Measurements from ENCODE around the gene AIFM2.
A peak's percentile ranks its signal among the peaks of the same experiment; 100 is the strongest.
"Not testable (repeated sequence)": the region's sequence is repeated elsewhere in the genome, so short reads cannot be mapped to it uniquely, and the experiment has no call there.

AIFM2 gene

DNA sequence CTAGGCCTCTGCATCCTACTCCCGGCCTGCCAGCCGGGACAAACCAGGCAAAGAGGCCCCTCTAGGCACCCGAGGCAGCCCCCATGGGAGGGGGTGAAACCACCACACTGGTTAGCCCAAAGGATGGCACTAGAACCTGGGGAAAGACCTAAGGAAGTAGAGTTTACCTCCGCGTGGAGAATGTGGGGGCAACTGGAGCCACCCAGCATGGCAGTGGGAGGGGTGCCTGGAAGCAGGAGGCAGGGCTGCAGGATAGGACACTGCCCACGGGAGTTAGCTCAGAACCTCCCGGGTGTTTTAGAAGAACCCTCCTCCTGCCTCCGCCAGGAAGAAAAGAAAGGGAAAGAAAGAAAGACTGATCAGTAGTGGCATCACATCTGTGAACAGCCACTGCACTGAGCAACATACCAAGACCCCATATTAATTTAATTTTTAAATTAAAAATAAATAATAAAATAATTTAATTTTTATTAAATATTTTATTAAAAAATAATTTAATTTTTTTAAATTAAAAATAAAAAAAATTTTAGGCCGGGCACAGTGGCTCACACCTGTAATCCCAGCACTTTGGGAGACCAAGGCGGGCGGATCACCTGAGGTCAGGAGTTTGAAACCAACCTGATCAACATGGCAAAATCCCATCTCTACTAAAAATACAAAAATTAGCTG, 11.2 kb downstream of the AIFM2 start:
- ATAC-seq (no peak), DNase-seq (no peak)

DNA sequence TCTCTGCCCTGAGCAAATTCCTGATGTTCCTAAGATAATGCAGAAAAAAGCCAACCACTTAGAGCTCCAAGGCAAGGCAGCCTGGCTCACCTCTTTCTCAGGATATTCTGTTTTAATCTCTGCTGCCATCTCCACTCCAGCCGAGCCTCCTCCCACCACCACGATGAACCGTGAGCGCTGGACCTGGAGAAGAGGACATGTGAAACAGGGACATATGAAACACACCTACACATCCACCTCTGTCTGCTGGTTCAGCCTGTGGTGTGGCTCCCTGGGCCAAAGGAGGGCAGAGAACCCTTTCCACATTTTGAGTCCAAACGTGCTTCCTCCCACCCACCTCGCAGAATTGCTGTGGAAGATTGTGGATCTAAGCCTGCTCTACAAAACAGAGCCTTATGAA, 12.2 kb downstream of the AIFM2 start:
- ATAC-seq, result no peak
- DNase-seq, result no peak

DNA sequence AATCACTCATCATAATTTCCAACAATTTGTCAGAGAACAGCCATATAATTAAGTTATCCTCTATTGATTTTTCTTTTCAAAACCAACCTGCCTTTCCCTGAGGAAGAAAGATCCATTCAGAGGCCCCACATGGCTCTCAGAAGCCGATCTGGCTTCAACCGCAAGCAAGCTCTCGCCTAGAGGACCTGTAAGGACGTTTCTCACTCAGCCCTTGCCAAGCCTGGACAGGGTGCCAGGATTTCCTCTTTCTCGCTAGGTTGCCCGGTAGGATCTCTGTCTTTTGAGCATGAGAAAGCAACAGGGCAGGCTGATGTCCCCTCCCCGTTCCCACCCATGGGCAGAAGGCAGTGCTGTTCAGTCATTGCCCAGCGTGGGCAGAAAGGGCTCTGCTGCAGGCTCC, 13.0 kb downstream of the AIFM2 start:
- no peak for DNase-seq
- ATAC-seq, result no peak

DNA sequence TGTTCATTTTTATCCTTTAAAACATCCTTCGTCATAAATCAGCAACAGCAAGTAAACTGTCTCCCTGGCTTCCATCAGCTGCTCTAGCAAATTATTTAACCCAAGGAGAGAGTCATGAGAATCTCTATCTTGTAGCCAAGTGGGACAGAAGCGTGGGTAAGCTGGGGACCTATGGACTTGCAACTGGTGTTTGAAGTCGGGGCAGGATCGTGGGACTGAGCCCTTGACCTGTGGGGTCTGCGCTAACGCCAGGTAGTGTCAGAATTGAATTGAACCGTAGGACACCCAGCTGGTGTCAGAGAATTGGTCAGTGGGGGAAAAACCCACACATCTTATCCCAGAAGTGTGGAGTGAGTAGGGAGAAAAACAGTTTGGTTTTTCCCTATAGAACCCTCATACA, 13.4 kb downstream of the AIFM2 start:
- no peak for DNase-seq

DNA sequence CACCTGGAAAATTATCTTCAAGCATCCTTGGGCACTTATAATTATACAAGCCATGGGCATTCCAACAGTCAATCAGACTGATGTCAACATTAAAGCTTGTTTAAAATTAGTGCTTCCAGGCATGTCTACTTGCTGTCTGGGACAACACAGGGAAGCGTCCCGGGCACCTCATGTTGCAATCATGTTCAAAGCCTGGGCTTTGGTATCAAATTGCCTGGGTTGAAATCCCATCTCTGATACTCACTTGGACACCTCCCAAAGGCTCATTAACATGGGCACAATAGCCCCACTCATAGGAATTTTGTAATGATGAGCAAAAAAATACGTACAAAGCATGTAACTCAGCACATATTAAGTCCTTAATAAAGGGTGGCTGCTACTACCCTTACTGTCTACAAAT, 14.4 kb downstream of the AIFM2 start:
- ATAC-seq (no peak), DNase-seq (no peak)

More for the DNA sequence above, 13.4 kb downstream of the AIFM2 start:
- ATAC-seq, result no peak

DNA sequence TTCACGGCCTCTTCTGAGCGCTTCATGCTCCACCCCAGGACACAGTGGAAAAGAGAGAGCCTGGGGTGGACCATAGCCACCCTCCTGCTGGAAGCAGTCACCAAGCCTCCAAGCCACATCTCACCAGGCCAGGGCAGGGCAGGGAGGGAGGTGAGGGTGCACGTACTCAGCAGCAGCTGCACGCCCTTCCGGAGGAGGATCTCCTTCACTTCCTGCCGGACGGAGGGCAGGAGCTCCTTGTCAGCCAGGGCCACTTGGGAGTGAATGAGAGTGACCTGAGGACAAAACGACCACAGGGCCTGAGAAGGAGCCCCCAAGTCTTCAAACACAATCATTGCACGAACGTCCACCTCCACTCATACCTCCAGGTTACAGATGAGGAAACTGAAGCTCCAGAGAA, 15.0 kb downstream of the AIFM2 start:
- no peak for DNase-seq
- no peak for ATAC-seq

DNA sequence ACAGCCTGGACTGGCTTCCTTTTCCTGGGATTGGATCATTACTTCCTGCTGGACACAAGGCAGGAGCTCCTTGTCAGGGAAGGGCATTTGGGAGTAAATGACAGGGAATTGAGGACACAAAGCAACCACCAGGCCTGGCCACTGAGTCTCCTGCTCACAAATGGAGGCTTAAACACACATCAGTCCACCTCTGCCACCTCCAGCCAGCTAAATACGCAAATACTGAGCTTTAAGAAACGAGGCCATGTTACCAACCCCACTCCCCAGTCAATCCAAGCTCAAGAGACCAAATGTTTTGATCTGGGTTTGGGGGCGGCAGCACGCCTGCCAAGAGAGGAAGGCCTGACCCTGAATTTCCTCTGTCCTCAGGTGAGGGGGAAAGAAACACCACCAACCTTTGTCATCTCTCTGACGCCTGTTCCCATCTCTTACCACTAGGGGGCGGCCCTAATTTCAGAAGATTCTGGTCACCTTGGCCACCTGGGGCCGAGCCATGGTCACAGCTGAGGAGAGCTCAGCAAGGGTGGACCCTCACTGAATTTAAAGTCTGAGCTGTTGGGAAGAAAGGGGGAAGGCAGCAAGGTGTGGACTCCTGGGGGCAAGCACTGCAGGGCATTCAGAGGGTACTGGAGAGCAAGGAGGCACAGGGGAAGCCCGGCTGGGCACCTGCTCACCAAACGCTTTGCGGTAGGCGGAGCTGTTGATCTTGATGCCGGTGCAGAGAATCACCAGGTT, 16.5 kb downstream of the AIFM2 start:
- DNase-seq (peak; percentile 65), ATAC-seq (peak; percentile 44)

DNA sequence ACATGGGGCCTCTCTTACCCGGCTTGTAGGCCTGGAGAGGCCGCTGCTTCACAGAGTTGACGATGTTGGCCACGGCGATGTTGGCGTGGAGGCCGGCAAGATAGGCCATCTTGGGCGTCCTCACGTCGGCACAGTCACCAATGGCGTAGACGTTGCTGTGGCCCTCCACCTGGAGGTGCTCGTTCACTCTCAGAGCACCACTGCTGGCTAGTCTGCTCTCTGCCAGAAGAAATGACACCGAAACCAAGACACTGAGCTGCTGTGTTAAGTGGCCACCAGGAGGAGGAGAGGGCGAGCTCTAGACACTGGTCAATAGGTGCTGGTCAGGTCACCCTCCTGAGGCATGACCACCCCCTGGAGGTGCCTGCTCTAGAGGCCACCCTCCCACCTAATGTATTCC, 17.7 kb downstream of the AIFM2 start:
- DNase-seq (no peak), ATAC-seq (no peak)

DNA sequence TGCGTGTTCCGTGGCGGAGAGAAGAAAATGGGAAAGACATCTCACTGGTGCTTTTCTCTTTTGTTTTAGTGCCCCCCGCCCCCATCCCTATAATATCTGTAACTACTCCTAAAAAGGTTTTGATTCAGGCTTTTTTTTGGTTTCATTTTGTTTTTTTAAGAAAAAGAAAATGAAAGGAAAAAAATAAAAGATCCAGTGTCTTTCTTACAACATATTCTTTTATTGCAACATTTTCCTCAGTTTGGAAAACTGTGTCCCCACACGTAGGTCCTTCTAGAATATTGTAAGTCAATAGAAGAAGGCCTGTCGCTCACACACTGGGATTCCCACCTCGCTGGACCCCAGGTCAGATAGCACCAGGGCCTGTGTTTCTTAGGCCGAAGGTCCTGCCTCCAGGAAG, 20.6 kb downstream of the AIFM2 start:
- DNase-seq (no peak), ATAC-seq (no peak)

DNA sequence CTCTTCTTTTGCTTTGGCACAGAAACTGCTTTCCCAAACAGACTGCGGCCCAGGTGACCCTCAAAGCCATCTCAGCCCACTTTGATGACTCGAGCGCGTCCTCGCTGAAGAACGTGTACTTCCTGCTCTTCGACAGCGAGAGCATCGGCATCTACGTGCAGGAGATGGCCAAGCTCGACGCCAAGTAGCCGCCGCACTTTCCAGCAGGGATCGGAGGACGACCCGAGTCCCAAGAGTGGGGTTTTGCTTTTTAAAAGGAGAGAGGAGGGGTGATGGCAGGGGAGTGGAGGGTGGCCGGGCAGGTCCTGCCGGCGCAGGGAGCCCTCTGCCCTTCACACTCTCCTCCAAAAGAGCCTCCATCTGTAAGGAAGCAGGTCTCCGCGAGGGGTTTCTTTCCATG, 21.1 kb downstream of the AIFM2 start:
- ATAC-seq, result no peak
- DNase-seq, result no peak

DNA sequence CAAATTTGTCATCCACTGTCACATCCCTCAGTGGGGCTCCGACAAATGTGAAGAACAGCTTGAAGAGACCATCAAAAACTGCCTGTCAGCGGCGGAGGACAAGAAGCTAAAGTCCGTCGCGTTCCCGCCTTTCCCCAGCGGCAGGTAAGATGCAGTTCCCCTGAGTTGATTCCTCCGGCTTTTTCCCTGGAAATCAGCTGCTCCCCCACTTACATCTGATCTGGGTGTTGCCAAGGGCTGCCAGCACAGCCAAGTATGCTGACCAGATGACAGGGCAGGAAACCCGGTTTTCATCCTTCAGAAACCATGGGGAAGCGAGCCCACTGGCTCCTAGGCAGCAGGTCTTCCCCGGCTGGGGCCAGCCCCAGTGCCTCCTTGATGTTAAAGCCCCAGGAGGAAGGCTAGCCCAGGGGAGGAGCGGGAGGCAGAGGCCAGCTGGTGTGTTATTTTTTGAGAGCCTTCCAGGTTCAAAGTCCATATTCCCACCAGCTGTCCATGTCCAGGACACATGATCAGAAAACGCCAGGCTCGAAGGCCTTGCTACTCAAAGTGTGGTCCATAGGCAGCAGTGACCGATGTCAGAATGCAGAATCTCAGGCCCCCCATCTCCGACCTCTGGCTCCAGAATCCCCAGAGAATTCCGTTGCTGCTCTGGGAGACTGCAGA, 23.4 kb downstream of the AIFM2 start:
- DNase-seq (no peak), ATAC-seq (no peak)

DNA sequence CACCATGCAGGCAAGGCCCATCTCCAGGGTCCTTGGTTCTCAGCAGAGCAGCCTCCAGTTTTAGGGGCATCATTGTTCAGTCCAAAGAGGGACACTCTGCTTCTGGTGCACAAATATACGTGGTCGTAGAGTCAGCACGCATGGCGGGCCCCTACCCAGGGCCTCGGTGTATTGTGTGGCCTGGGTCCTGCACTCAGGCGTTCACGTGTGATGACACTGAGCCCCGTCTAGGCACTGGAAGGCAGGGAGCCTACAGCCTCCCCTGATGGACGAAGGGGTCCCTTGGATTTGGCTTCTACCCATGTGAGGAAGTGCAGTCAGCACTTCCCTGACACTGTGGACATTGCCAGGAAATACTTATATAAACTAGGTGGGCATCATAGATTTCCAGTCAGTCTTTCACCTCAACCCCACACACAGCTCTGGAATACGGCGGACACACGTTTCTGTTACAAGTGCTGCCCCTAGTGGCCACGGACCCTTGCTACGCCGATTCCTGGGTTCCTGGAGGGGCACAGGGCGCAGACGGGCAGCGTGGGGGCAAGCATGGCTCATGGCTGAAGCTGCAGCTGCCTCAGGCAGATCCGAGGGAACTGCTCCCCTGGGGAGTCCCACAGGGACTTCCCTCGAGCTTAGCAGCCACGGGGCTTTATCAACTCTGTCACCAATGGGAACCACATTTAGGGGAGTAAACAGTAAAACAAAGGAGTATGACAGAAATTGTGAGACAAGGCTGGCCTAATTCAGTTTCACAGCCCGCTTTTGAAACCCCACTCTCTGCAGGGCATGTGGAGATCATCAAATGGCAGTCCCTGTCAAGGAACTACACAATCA, 25.4 kb downstream of the AIFM2 start:
- ATAC-seq (no peak), DNase-seq (peak; percentile 52)

DNA sequence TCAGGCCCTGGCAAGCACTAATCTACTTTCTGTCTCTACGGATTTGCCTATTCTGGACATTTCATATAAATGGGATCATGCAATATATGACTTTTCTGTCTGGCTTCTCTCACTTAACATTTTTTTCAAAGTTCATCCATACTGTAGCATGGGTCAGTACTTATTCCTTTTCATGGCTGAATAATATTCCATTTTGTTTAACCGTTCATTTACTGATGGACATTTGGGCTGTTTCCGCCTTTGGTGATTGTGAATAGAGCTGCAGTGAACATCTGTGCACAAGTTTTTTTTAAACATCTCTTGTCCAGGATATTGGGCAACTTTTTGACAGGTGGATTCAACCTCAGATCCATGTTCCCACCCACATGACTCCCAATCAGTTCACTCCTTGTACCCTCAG, 31.0 kb downstream of the AIFM2 start:
- no peak for ATAC-seq
- DNase-seq, result no peak

DNA sequence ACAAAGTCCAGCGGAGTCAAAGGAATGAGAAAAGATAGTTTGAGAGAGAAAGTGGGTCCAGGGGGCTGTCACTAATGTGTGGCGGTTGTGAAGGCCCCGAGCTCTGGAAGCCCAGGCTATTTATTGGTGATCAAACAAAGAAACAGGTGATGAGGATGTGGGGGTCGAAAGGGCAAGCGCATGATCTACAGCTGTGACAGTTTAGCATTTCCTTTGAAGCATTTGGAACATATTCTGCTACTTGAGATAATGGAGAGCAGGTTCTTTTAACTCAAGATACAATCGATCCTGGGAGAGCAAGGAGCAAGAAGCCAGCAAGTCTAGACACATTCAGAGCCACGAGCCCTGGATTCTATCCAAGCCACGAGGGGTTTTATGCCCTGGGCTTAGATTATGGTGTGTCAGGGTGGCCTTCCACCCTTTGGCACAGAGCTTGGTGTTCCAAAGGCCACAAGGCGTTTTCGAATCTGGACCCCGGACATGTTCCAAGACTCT, 31.5 kb downstream of the AIFM2 start:
- not testable (repeated sequence) for ATAC-seq, DNase-seq

DNA sequence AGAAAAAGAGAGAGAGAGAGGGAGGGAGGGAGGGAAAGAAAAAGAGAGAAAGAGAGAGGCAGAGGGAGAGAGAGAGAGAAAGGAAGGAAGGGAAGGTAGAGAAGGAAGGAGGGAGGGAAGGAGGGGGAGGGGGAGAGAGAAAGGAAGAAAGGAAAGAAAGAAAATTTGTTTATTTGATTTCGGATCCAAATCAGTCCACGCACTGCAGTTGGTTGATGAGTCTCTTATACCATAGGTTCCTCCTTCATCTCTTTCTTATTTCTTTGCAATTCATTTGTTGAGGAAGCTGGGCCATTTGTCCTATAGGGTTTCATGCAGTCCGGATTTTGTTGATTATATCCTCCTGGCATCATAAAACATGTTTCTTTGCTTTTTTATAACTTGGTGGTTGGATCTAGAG, 34.4 kb downstream of the AIFM2 start:
- no peak for ATAC-seq
- DNase-seq, result no peak

DNA sequence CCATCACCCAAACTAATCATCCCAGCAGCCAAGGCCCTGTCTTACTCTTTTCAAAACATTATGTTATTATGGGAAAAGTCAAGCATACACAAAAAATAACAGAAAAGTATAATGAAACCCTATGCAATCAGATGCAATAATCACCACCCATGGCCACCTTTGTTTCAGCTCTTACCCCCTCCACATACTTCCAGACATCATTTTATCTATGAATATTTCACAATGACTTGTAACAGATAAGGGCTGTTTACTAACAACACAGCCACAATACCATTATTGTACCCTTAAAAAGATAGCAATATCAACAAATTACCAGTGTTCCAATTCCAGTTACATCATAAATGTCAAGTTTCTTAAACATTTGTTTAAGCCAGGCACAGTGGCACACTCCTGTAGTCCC, 35.2 kb downstream of the AIFM2 start:
- DNase-seq, result no peak
- ATAC-seq, result no peak

DNA sequence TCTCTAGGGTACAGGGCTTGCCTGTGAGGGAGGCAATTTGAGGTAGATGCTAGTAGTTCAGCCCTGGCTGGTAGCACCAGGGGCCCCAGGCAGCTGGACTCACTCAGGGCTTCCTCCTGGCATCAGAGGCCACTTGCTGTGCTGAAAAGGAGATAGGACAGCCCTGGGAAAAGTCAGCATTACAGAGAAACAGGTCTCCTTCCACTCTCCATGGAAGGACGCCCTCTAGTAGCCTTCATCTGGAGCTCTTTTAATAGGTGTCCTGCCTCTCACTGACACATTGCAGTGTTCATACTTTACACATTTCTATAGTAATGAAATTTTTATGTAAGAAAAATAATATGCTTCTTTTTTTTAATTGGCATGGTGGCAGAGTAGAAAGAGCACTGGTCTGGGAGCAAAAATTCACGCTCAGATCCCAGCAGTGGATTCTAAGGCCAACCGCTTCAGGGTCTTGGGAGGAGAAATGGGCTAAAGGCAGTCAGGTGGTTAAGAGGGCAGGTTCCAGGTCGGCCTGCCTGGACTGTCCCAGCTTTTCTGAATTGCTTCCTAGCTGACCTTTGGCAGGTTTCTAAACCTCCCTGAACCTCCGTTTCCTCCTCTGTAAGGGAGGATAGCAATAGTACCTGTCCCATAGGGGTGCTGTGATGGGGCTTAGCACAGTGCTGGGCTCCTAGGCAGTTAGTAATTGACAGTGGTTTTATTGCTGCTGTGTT, 35.8 kb downstream of the AIFM2 start:
- ATAC-seq (no peak), DNase-seq (no peak)

DNA sequence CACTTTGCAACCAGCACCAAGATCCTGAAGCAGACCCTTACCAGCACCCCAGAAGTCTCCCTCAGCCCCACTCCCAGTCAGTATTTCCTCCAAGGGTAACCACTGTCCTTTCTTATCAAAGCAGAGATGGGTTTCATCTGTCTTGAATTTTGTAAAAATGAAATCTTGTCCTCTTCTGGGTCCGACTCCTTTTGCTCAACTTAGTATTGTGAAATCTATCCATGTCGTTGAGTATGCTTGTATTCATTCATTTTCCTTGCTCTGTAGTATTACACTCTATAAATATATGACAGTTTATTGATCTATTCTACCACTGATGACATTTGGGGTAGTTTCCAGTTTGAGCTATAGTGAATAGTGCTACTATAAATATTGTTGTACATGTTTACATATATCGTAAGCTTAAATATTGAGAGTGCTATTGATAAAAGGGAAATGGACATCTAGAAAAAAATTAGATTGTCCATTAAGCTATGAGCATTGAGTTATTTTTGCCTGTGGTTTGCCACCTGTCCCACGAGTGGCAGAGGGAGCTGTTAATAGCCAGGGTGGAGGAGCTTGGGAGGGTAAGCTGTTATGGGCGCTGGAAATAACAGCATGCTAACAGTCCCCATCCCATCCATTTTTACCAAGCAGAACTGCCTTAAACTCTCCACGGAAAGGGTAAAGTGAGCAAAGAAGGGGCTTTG, 36.5 kb downstream of the AIFM2 start:
- ATAC-seq (no peak), DNase-seq (no peak)

DNA sequence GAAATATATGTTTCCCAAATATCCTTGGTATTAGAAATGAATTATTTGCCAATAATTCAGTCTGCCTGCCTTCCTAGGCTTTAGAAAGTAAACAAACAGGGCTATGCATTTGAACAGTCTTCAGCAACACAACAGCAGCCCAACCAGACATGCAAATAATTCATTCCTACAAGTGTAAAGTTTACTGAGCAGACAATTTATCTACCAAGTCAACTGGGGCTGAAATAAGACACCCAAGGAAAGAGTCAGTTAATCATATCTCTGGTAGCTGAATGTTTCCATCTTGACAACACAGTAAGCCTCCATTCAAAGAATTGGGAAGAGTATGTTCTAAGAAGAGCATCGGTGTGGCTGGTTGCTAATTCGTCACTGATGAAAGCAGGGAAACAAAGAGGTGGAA, 38.4 kb downstream of the AIFM2 start:
- no peak for ATAC-seq
- DNase-seq, result no peak

DNA sequence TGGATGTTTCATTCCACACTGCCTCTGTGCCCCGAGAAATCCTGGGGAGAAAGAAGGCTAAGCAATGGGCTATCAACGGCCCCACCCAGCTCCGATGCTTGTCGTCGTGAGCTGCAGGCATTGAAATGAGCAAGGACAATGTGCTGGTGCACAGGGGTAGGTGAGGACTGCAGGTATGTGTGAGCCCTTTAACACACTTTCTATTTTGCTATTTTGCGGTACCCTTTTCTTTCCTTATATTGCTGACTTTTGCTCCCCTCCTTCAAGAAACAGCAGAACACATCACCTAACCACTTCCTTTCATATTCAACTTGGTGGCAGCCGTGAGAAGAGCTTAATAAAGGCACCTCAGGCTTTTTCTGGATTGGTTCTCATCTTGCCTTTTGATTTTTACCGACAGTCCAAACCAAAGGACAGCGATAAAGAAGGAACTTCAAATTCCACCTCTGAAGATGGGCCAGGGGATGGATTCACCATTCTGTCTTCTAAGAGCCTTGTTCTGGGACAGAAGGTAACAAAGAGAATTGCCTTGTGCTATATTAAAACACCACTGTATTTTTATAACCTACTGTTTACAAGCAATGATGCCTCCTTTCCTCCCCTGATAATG, 39.2 kb downstream of the AIFM2 start:
- peak; percentile 25 for DNase-seq
- peak; percentile 86 for ATAC-seq

DNA sequence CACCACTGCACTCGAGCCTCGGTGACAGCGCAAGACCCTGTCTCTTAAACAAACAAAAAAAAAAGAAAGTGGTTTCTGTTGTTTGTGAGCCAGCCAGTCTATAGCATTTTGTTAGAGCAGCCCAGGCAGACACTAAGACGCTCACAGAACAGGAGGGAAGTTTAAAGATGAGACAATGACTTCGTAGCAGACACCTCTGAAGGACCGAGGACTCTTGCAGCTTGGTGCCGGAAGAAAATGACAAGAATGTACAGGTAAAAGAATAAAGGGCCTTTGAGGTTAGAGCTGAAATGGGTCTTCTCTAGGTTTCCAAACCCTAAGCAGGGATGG, 40.3 kb downstream of the AIFM2 start:
- no peak for DNase-seq

More for the DNA sequence above, 40.3 kb downstream of the AIFM2 start:
- ATAC-seq, result no peak
